Esophagus (tissue), 2 donors: ENCODE measurements around the gene DMXL2. TPM values are rescaled to one million over a fixed set of nuclear protein-coding genes. Genes with fewer than 3 reads are reported as not detected.
"Not testable (repeated sequence)": the region's sequence is repeated elsewhere in the genome, so short reads cannot be mapped to it uniquely, and the experiment has no call there.

Source experiments
- H3K27ac ChIP-seq, 2 donors: one replicate each; pipeline ENCODE4 v1.5.1; 2013; ENCODE audit warnings: low read depth in 2 of 2, mild to moderate bottlenecking in 2 of 2, inconsistent platforms in 1 of 2, low read length in 1 of 2, moderate library complexity in 1 of 2
- H3K27me3 ChIP-seq, 2 donors: one replicate each; pipeline ENCODE4 v1.6.1; 2013; ENCODE audit warnings: low read length in 2 of 2, control low read depth in 1 of 2, mild to moderate bottlenecking in 1 of 2; ENCODE audit not compliant: insufficient read depth in 2 of 2, control insufficient read depth in 1 of 2
- H3K36me3 ChIP-seq, 2 donors: one replicate each; pipeline ENCODE4 v1.6.1; 2013; ENCODE audit warnings: low read length in 1 of 2; ENCODE audit not compliant: control insufficient read depth in 2 of 2, insufficient read depth in 2 of 2
- H3K4me1 ChIP-seq, 2 donors: one replicate each; pipeline ENCODE4 v1.6.1; 2013; ENCODE audit warnings: low read length in 1 of 2; ENCODE audit not compliant: control insufficient read depth in 2 of 2, insufficient read depth in 2 of 2
- H3K4me3 ChIP-seq, 2 donors: one replicate each; pipeline ENCODE4 v1.5.1; 2013; ENCODE audit warnings: low read length in 2 of 2, mild to moderate bottlenecking in 2 of 2, low read depth in 1 of 2, moderate library complexity in 1 of 2
- H3K9me3 ChIP-seq, 2 donors: one replicate each; pipeline ENCODE4 v1.6.1; 2013; ENCODE audit warnings: mild to moderate bottlenecking in 2 of 2, low read depth in 1 of 2, low read length in 1 of 2, moderate library complexity in 1 of 2; ENCODE audit not compliant: control insufficient read depth in 2 of 2, insufficient read depth in 1 of 2
- WGBS, 2 donors: extraction: QIAGEN DNeasy Blood & Tissue Kit; methylation state at CpG; one replicate each; pipeline ENCODE4 v1.1.7; 2013; 5-methylcytosine and 5-hydroxymethylcytosine counted together
- polyA plus RNA-seq, 2 donors: library from polyadenylated mRNA; stranded (reverse); fragments of 200-250 nt; gene quantifications; one replicate each; pipeline ENCODE4 v1.2.3, GENCODE V29; 2013
- donor health status: healthy with polysubstance abuse.
- donor health status: Bipolar disorder and iron deficiency.

The DMXL2 gene
- polyA plus RNA-seq, 2 donors = 4.8 to 6.5 TPM

DNA sequence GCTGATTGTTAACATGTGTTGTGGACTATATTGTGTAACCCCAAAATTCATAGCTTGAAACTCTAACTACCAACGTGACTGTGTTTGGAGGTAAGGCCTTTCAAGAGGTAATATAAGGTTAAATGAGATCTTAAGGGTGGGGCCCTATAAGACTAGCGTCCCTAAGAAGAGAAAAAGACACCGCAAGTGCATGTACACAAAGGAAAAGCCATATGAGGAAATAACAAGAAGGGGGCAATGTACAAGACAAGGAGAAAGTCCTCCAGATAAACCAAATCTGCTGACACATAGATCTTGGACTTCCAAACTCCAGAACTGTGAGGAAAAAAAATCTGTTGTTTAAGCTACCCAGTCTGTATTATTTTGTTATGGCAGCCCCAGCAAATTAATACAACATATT, 8.6 kb downstream of the DMXL2 start:
- 74 to 87% methylated on average over 3 of the region's 3 CpGs for WGBS, 2 donors
- Histone ChIP-seq H3K4me1 (no peaks in the 10 kb centered on the region), H3K36me3 (no peaks in the 10 kb centered on the region), H3K4me3 (no peak overlapping the region), H3K9me3 (no peaks in the 10 kb centered on the region), H3K27me3 (no peaks in the 10 kb centered on the region), H3K27ac (no peak overlapping the region)

DNA sequence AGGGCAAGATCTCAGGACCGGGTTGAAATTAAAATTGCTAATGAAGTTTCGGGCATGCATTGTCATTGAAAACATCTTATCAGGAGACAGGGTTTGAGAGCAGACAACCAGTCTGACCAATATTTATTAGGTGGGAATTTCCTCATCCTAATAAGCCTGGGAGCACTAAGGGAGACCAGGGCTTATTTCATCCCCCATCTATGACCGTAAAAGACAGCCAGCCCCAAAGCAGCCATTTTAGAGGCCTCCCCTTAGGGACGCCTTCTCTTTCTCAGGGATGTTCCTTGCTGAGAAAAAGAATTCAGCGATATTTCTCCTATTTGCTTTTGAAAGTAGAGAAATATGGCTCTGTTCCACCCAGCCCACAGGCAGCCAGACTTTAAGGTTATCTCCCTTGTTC, 9.9 kb downstream of the DMXL2 start:
- H3K4me3 ChIP-seq, H3K27ac ChIP-seq, H3K27me3 ChIP-seq, H3K9me3 ChIP-seq, H3K4me1 ChIP-seq, H3K36me3 ChIP-seq: not testable (repeated sequence)
- 95 to 98% methylated on average over 5 of the region's 5 CpGs for WGBS, 2 donors

DNA sequence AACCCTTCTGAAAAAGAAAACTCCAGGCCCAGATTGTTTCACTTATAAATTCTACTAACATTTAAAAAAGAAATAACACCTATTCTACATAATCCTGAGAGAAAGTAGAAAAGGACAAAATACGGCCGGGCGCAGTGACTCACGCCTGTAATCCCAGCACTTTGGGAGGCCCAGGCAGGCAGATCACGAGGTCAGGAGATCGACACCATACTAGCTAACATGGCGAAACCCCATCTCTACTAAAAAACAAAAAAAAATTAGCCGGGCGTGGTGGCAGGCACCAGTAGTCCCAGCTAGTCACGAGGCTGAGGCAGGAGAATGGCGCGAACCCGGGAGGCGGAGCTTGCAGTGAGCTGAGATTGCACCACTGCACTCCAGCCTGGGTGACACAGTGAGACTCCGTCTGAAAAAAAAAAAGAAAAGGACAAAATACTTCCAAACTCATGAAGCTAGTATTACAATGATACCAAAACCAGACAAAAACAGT, 19.1 kb downstream of the DMXL2 start:
- H3K27ac ChIP-seq, H3K27me3 ChIP-seq, H3K4me1 ChIP-seq, H3K36me3 ChIP-seq, H3K4me3 ChIP-seq, H3K9me3 ChIP-seq: not testable (repeated sequence)
- WGBS, 2 donors = 95 to 96% methylated on average over 15 of the region's 15 CpGs

DNA sequence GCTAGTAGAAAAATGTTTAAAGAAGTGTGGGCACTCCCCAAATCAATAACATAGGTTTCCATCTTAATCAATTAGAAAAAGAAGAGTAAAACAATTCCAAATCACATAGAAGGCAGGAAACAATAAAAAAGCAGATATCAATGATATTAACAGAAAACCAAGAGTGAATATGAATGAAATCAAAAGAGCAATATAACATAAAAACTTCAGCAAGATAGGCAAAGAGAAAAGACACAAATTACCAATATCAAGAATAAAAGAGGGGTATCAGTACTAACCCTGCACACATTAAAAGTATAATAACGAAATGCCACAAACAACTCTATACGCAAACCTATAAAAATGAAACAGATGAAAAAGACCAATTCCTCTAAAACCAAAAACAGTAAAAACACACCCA, 19.6 kb downstream of the DMXL2 start:
- Histone ChIP-seq H3K36me3 (no peaks in the 10 kb centered on the region), H3K4me3 (no peak overlapping the region), H3K4me1 (no peaks in the 10 kb centered on the region), H3K27ac (no peak overlapping the region), H3K27me3 (no peaks in the 10 kb centered on the region), H3K9me3 (no peaks in the 10 kb centered on the region)
- WGBS, 2 donors = 92 to 94% methylated on average over 2 of the region's 2 CpGs

DNA sequence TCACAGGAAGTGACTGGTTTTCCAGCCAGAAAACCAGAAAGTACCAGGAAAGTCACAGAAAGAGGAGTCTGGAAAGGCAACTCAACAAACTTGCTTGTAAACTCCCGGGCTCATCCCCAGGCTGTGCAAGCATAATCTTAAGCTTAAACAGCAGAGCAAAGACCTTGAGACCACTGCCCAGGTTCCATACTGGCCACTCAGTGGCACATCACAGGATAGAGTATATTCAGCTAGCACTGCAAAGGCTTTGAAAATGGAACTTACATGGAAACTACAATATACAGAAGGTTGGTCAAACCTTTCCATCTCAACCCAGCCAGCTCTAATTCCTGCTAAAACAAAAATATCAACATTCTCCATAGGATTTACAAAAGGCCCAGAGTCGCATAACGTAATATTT, 20.1 kb downstream of the DMXL2 start:
- Histone ChIP-seq H3K36me3 (no peaks in the 10 kb centered on the region), H3K27ac (no peak overlapping the region), H3K4me3 (no peak overlapping the region), H3K9me3 (no peaks in the 10 kb centered on the region), H3K4me1 (no peaks in the 10 kb centered on the region), H3K27me3 (no peaks in the 10 kb centered on the region)
- 74 to 78% methylated on average over 3 of the region's 3 CpGs for WGBS, 2 donors

DNA sequence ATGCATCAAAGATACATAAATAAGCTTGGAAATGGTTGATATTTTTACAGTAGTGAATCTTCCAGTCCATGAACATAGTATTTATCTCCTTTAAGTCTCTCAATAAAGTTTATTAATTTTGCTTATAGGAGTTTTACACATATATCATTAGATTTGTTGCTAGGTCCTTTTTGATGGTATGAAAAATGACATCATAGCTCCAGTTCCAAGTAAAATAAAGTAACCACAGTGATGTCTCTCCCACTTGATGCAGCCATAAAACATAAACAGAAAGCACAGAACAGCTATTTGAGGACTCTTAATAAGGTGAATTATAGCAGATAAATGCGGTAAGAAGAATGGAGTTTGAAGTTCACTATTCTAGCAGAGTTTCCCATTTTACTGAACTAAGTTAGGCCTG, 20.8 kb downstream of the DMXL2 start:
- H3K27me3 ChIP-seq = no peaks in the 10 kb centered on the region
- H3K4me1 ChIP-seq = no peaks in the 10 kb centered on the region
- WGBS, 2 donors = 91 to 96% methylated on average over 1 of the region's 1 CpG
- H3K9me3 ChIP-seq = no peaks in the 10 kb centered on the region
- H3K4me3 ChIP-seq = no peak overlapping the region
- H3K36me3 ChIP-seq = no peaks in the 10 kb centered on the region
- no peak overlapping the region for H3K27ac ChIP-seq

DNA sequence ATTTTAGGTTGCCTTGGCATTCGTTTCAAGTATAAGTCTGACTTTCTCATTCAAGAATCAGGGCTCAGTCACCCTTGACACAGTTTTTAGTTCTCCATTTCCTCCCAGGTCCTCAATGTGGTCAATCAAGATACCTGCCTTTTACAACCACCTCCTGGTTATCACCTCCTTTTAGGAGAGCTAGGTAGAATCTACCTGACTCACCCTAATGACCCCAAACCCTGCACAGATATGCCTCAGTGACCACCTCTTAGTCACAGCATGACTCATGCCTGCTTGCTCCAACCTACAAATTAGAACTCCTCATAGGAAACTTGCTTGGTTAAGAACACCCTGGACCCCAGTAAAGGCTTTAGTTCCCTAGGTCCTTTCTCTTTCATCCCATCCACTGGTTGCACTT, 22.5 kb downstream of the DMXL2 start:
- no peak overlapping the region for H3K4me3 ChIP-seq
- WGBS, 2 donors = 76 to 85% methylated on average over 1 of the region's 1 CpG
- no peaks in the 10 kb centered on the region for H3K27me3 ChIP-seq
- H3K9me3 ChIP-seq = no peaks in the 10 kb centered on the region
- no peaks in the 10 kb centered on the region for H3K36me3 ChIP-seq
- H3K27ac ChIP-seq = no peak overlapping the region
- H3K4me1 ChIP-seq = no peaks in the 10 kb centered on the region

DNA sequence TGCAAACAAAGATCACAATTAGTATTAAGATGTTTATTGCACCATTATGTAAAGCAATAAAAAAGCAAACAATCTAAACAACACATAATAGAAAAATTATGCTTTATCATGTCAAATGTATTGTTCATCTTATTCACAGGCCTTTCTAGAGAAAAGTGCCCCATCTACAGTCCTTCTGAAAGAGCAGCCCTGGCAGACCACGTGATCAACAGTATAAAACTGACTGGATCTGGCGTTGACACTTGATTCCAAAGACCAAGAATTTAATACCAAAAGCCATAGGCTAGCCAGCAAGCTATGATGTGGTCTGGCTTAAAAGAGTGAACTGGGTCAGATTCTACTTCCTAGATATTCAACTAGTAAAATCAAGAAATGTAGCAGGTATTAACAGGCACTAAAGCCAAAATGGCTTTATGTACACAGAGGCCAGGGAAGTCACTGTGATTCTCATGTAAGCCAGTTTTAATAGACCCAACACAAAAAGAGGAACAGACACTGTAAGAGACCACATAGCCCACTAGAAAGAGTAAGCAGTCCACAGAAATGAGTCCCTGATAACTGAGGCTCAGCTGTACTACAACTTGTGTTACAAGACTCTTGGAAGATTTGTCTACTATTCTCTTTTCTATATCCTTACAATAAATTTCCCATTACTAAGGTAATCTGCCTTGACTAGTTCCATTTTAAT, 32.5 kb downstream of the DMXL2 start:
- Histone ChIP-seq H3K4me3 (no peak overlapping the region), H3K36me3 (no peaks in the 10 kb centered on the region), H3K4me1 (no peaks in the 10 kb centered on the region), H3K27ac (no peak overlapping the region), H3K9me3 (peaks cover 0 to 5% of the 10 kb centered on the region in 2 donors), H3K27me3 (no peaks in the 10 kb centered on the region)
- WGBS, 2 donors = 80 to 82% methylated on average over 2 of the region's 2 CpGs

DNA sequence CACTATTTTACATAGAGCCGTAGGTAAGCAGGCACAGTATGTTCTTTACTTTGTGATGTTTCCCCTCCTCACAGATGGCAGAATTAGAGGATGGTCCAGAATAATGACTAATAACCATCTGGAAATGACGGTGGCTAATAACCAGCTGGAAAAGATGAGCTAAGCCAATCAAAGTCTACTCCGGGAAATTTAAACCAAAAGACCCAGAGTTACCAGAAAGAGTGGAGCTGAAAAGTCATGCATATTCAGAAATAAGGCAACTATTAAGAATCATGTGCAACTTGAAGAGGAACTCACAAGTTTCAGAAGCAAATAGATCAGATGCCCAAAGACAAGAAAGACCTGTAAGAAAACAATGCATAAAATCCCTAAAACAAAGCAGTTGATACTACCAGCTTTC, 33.6 kb downstream of the DMXL2 start:
- Histone ChIP-seq H3K4me3 (no peak overlapping the region), H3K27me3 (no peaks in the 10 kb centered on the region), H3K4me1 (no peaks in the 10 kb centered on the region), H3K36me3 (no peaks in the 10 kb centered on the region), H3K9me3 (peaks cover 0 to 5% of the 10 kb centered on the region in 2 donors), H3K27ac (no peak overlapping the region)
- 88 to 94% methylated on average over 3 of the region's 3 CpGs for WGBS, 2 donors

DNA sequence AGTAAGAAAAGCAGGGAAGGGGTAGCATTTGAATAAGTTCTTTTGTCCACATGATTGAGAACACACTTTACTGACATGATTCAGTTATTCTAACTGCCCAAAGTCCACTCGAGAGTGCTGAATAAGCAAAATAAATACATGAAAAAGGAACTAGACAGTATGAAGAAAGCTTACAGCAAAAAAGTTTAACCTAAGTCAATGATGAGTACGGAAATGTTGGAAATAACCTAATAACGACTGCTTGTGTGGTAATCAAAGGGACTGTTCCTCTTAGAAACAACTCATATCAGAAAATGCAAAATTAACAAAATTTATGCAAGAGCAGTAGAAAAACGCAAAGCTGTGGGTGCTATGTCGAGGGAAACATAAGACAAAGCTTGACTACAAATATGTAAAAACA, 36.6 kb downstream of the DMXL2 start:
- no peak overlapping the region for H3K4me3 ChIP-seq
- H3K36me3 ChIP-seq = no peaks in the 10 kb centered on the region
- H3K9me3 ChIP-seq = no peaks in the 10 kb centered on the region
- WGBS, 2 donors = 78 to 82% methylated on average over 5 of the region's 5 CpGs
- H3K27me3 ChIP-seq = no peaks in the 10 kb centered on the region
- no peaks in the 10 kb centered on the region for H3K4me1 ChIP-seq
- no peak overlapping the region for H3K27ac ChIP-seq
